GM12878 (cell line): ENCODE measurements around the gene BAZ1B. TPM values are rescaled to one million over a fixed set of nuclear protein-coding genes. Genes with fewer than 3 reads are reported as not detected.

Source experiments
- ATF7 ChIP-seq: fragments of 450-650 bp; IDR thresholded peaks from 2 replicates; pipeline ENCODE4 v1.6.1; 2016; ENCODE audit warnings: low read depth, mild to moderate bottlenecking
- BCLAF1 ChIP-seq: fragments of 450-650 bp; IDR thresholded peaks from 2 replicates; pipeline ENCODE4 v1.6.1; 2017; ENCODE audit warnings: antibody characterized with exemption, mild to moderate bottlenecking, moderate library complexity
- BHLHE40 ChIP-seq, 2 experiments: fragments of 450-650 bp in 1 of 2; IDR thresholded peaks; 2 replicates each; pipeline ENCODE4 v1.6.1; 2011 to 2017; ENCODE audit warnings: low read depth in 2 of 2, borderline replicate concordance in 1 of 2, improper control_type of control experiment in 1 of 2, low read length in 1 of 2, mild to moderate bottlenecking in 1 of 2
- CEBPZ ChIP-seq: fragments of 150-350 bp; IDR thresholded peaks from 2 replicates; pipeline ENCODE4 v1.6.1; 2016; ENCODE audit warnings: low read depth, low read length
- CHD1 ChIP-seq: IDR thresholded peaks from 2 replicates; pipeline ENCODE4 v1.6.1; 2012; ENCODE audit warnings: low read depth, low read length, improper control_type of control experiment
- ELK1 ChIP-seq: IDR thresholded peaks from 2 replicates; pipeline ENCODE4 v1.6.1; 2012; ENCODE audit warnings: low read depth, low read length, improper control_type of control experiment
- GATAD2B ChIP-seq: fragments of 450-650 bp; conservative IDR thresholded peaks from 2 replicates; pipeline ENCODE4 v1.6.1; 2017; ENCODE audit warnings: low read depth, mild to moderate bottlenecking, moderate library complexity
- HSF1 ChIP-seq: fragments of 150-350 bp; IDR thresholded peaks from 2 replicates; pipeline ENCODE4 v1.6.1; 2014; ENCODE audit warnings: mild to moderate bottlenecking, low read depth, low read length
- KLF5 ChIP-seq: fragments of 450-650 bp; IDR thresholded peaks from 2 replicates; pipeline ENCODE4 v1.6.1; 2014; ENCODE audit warnings: mild to moderate bottlenecking; ENCODE audit not compliant: partially characterized antibody
- NKRF ChIP-seq: fragments of 450-650 bp; conservative IDR thresholded peaks from 2 replicates; pipeline ENCODE4 v1.6.1; 2017; ENCODE audit warnings: mild to moderate bottlenecking, moderate library complexity
- POLR2AphosphoS5 ChIP-seq: IDR thresholded peaks from 2 replicates; pipeline ENCODE4 v1.6.1; 2011; ENCODE audit warnings: mild to moderate bottlenecking, low read length, inconsistent platforms
- SKIL ChIP-seq: fragments of 450-650 bp; IDR thresholded peaks from 2 replicates; pipeline ENCODE4 v1.6.1; 2017; ENCODE audit warnings: mild to moderate bottlenecking, low read depth, inconsistent platforms; ENCODE audit not compliant: poor library complexity, severe bottlenecking
- SMARCA5 ChIP-seq: fragments of 450-650 bp; IDR thresholded peaks from 2 replicates; pipeline ENCODE4 v1.6.1; 2017; ENCODE audit warnings: mild to moderate bottlenecking
- SREBF1 ChIP-seq: IDR thresholded peaks from 2 replicates; pipeline ENCODE4 v1.6.1; 2012; ENCODE audit warnings: mild to moderate bottlenecking, low read length
- SREBF2 ChIP-seq: IDR thresholded peaks from 2 replicates; pipeline ENCODE4 v1.6.1; 2012; ENCODE audit warnings: mild to moderate bottlenecking, low read length
- STAT1 ChIP-seq: fragments of 450-650 bp; conservative IDR thresholded peaks from 2 replicates; pipeline ENCODE4 v1.6.1; 2014; ENCODE audit warnings: antibody characterized with exemption, mild to moderate bottlenecking
- ZSCAN29 ChIP-seq: fragments of 450-650 bp; IDR thresholded peaks from 2 replicates; pipeline ENCODE4 v1.6.1; 2017; ENCODE audit warnings: mild to moderate bottlenecking, moderate library complexity
- polyA plus RNA-seq, 11 experiments: library from polyadenylated mRNA; depleted of rRNA in 4 of 11; unstranded in 6 of 11; stranded (reverse) in 5 of 11; fragments of >200 nt; fragmentation: Nextera tagmentation in 4 of 11; fragmentation: Illumina TruSeq in 1 of 11; extraction: Ambion mirVana in 4 of 11; extraction: Trizol in 1 of 11; gene quantifications; 1 replicate in 1 of 11; 2 replicates in 10 of 11; pipeline versions ENCODE4 v1.2.1 to v1.2.3, GENCODE V29; 2011 to 2016; ENCODE audit warnings: inconsistent platforms in 2 of 11, missing spikeins in 2 of 11, low read depth in 1 of 11
- total RNA-seq, 4 experiments: library from RNA; depleted of rRNA in 3 of 4; stranded (reverse); fragments of >200 nt in 3 of 4; fragmentation: Illumina TruSeq in 1 of 4; extraction: Trizol in 1 of 4; gene quantifications; 2 replicates each; pipeline versions ENCODE4 v1.2.1 to v1.2.3, GENCODE V29; 2013 to 2021

The BAZ1B gene
- total and polyA plus RNA-seq, 10 of the 15 experiments (the other 5 are each of a cell fraction or from before 2014, with no cell fraction given): 14.0 to 77.4 (median 36.2) TPM

- TF ChIP-seq HSF1: no peak
- no peak for TF ChIP-seq CEBPZ
- 0 out of 4 replicates have a peak, but pooled peaks of 1 of the 2 experiments have one; percentile 4 for TF ChIP-seq BHLHE40 (IDR thresholded peaks at IDR 0.05; ENCODE audit: borderline replicate concordance in 1 of 2, low read depth in 2 of 2, low read length in 1 of 2)
- no peak for TF ChIP-seq BCLAF1
- TF ChIP-seq NKRF: no peak; the same call in 1 of the 2 replicates
- TF ChIP-seq SREBF2: no peak
- TF ChIP-seq SMARCA5: peak; percentile 77; the same call in 1 of the 2 replicates
- no peak for TF ChIP-seq POLR2AphosphoS5
- no peak for TF ChIP-seq SREBF1
- TF ChIP-seq SKIL: no peak
- TF ChIP-seq GATAD2B: peak; percentile 83; the same call in 1 of the 2 replicates
- TF ChIP-seq KLF5: no peak
- TF ChIP-seq CHD1: 0 out of 2 replicates have a peak, but pooled peaks have one; percentile 56
- TF ChIP-seq ATF7: no peak
- no peak for TF ChIP-seq ELK1
- no peak for TF ChIP-seq ZSCAN29
- no peak for TF ChIP-seq STAT1
Measured at GRCh38 chr7:73521636-73522104, 423 bp downstream of the BAZ1B start (continued).
